ENCODE results near the gene LILRA6. TPM values are rescaled to one million over a fixed set of nuclear protein-coding genes. Genes with fewer than 3 reads are reported as not detected.

The LILRA6 gene
- total and polyA plus RNA-seq, 10 of the 15 experiments (the other 5 are each of a cell fraction or from before 2014, with no cell fraction given) = 0.04 to 1.7 (median 0.09) TPM; not detected in 2

DNA sequence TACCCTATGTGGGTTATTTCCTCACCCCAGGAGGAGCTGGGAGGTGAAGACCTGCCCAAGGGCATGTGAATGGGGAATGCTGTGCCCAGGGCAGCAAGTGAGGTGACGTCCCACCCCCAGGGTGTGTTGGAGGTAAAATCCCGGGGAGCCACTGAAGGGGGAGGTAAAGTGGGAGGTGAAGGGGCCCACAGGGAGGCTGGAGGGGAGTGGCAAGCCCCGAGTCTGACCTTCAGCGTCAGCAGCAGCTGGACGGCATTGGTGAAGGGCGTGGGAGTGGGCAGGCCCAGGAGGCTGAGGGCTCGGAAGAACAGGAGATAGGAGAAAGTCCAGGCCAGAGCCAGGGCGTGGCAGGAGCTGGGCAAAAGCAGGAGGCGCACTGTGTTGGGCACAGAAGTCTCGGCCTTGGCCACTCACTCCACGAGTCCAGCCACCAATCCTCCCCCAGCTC is 55.6 kb downstream of the LILRA6 start (continued):
- TF ChIP-seq, protein P1, sequence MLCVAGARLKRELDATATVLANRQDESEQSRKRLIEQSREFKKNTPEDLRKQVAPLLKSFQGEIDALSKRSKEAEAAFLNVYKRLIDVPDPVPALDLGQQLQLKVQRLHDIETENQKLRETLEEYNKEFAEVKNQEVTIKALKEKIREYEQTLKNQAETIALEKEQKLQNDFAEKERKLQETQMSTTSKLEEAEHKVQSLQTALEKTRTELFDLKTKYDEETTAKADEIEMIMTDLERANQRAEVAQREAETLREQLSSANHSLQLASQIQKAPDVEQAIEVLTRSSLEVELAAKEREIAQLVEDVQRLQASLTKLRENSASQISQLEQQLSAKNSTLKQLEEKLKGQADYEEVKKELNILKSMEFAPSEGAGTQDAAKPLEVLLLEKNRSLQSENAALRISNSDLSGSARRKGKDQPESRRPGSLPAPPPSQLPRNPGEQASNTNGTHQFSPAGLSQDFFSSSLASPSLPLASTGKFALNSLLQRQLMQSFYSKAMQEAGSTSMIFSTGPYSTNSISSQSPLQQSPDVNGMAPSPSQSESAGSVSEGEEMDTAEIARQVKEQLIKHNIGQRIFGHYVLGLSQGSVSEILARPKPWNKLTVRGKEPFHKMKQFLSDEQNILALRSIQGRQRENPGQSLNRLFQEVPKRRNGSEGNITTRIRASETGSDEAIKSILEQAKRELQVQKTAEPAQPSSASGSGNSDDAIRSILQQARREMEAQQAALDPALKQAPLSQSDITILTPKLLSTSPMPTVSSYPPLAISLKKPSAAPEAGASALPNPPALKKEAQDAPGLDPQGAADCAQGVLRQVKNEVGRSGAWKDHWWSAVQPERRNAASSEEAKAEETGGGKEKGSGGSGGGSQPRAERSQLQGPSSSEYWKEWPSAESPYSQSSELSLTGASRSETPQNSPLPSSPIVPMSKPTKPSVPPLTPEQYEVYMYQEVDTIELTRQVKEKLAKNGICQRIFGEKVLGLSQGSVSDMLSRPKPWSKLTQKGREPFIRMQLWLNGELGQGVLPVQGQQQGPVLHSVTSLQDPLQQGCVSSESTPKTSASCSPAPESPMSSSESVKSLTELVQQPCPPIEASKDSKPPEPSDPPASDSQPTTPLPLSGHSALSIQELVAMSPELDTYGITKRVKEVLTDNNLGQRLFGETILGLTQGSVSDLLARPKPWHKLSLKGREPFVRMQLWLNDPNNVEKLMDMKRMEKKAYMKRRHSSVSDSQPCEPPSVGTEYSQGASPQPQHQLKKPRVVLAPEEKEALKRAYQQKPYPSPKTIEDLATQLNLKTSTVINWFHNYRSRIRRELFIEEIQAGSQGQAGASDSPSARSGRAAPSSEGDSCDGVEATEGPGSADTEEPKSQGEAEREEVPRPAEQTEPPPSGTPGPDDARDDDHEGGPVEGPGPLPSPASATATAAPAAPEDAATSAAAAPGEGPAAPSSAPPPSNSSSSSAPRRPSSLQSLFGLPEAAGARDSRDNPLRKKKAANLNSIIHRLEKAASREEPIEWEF (IDR thresholded peaks at IDR 0.05; ENCODE audit: insufficient replicate concordance, low read depth, low read length) = no peak
- TF ChIP-seq, protein P2, sequence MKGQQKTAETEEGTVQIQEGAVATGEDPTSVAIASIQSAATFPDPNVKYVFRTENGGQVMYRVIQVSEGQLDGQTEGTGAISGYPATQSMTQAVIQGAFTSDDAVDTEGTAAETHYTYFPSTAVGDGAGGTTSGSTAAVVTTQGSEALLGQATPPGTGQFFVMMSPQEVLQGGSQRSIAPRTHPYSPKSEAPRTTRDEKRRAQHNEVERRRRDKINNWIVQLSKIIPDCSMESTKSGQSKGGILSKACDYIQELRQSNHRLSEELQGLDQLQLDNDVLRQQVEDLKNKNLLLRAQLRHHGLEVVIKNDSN (IDR thresholded peaks at IDR 0.05; ENCODE audit: borderline replicate concordance, extremely low read length, insufficient read depth, low read depth, low read length) = no peak
- no peak for TF ChIP-seq NR2C2 (IDR thresholded peaks at IDR 0.05; ENCODE audit: borderline replicate concordance, control insufficient read depth, insufficient read length, low read depth)
- no peak for TF ChIP-seq CEBPB (IDR thresholded peaks at IDR 0.05; ENCODE audit: borderline replicate concordance in 1 of 2, low read depth in 2 of 2, low read length in 2 of 2)
- no peak for TF ChIP-seq ZNF384 (IDR thresholded peaks at IDR 0.05; ENCODE audit: borderline replicate concordance, low read depth, low read length)
- no peak for TF ChIP-seq CBX5 (IDR thresholded peaks at IDR 0.05; ENCODE audit: low read depth)
- no peak for TF ChIP-seq SIX5 (IDR thresholded peaks at IDR 0.05; ENCODE audit: low read depth, low read length, severe bottlenecking)
- TF ChIP-seq ZNF207 (IDR thresholded peaks at IDR 0.05; ENCODE audit: borderline replicate concordance) = no peak
- TF ChIP-seq GABPA (IDR thresholded peaks at IDR 0.05; ENCODE audit: low read depth) = no peak
- TF ChIP-seq, protein P3, sequence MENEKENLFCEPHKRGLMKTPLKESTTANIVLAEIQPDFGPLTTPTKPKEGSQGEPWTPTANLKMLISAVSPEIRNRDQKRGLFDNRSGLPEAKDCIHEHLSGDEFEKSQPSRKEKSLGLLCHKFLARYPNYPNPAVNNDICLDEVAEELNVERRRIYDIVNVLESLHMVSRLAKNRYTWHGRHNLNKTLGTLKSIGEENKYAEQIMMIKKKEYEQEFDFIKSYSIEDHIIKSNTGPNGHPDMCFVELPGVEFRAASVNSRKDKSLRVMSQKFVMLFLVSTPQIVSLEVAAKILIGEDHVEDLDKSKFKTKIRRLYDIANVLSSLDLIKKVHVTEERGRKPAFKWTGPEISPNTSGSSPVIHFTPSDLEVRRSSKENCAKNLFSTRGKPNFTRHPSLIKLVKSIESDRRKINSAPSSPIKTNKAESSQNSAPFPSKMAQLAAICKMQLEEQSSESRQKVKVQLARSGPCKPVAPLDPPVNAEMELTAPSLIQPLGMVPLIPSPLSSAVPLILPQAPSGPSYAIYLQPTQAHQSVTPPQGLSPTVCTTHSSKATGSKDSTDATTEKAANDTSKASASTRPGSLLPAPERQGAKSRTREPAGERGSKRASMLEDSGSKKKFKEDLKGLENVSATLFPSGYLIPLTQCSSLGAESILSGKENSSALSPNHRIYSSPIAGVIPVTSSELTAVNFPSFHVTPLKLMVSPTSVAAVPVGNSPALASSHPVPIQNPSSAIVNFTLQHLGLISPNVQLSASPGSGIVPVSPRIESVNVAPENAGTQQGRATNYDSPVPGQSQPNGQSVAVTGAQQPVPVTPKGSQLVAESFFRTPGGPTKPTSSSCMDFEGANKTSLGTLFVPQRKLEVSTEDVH (IDR thresholded peaks at IDR 0.05; ENCODE audit: low read depth, partially characterized antibody) = no peak

Small RNA genes lying within 50 kb of the gene (microRNA-seq; reads per million reads assigned to microRNA genes)
- not detected for gene MIR4752

Small RNA genes lying within 50 kb of the gene (small RNA-seq; reads per million reads assigned to genes)
- gene MIR4752 = not detected
- not detected for gene RNU6-1307P

Other genes starting within 250 kb of the LILRA6 start
Only the 7 nearest of the 22 such genes appear.
- gene TMC4, start 69.6 kb downstream of the LILRA6 start, total RNA-seq (2014; rRNA removed) = 0.05 TPM in 1 of 2 replicates, not detected in the other
- not detected in 2 replicates for gene TMC4, start 69.6 kb downstream of the LILRA6 start, total RNA-seq (2014; rRNA removed; fragmentation: Illumina TruSeq; extraction: Trizol)
- gene TMC4, start 69.6 kb downstream of the LILRA6 start, total RNA-seq (2021) = 0.27 and 0.33 TPM in 2 replicates
- not detected in 2 replicates for gene TMC4, start 69.6 kb downstream of the LILRA6 start, polyA plus RNA-seq (2011; rRNA removed)
- gene TMC4, start 69.6 kb downstream of the LILRA6 start, polyA plus RNA-seq (2014; fragmentation: Illumina TruSeq; extraction: Trizol) = not detected in 2 replicates
- gene TMC4, start 69.6 kb downstream of the LILRA6 start, polyA plus RNA-seq (2014; fragmentation: Nextera tagmentation; extraction: Ambion mirVana) = not detected
- gene TMC4, start 69.6 kb downstream of the LILRA6 start, polyA plus RNA-seq (2014; rRNA removed) = not detected in 2 replicates
- gene TMC4, start 69.6 kb downstream of the LILRA6 start, polyA plus RNA-seq (2016; fragmentation: Nextera tagmentation; extraction: Ambion mirVana) = under 1 TPM; 0.74 to 0.83 TPM
- gene MBOAT7, start 53.2 kb downstream of the LILRA6 start, total RNA-seq (2014; rRNA removed) = 23.8 and 28.1 TPM in 2 replicates
- gene MBOAT7, start 53.2 kb downstream of the LILRA6 start, total RNA-seq (2014; rRNA removed; fragmentation: Illumina TruSeq; extraction: Trizol) = 8.0 and 8.6 TPM in 2 replicates
- 38.8 and 43.0 TPM in 2 replicates for gene MBOAT7, start 53.2 kb downstream of the LILRA6 start, total RNA-seq (2021)
- 3.6 and 8.5 TPM in 2 replicates for gene MBOAT7, start 53.2 kb downstream of the LILRA6 start, polyA plus RNA-seq (2011; rRNA removed)
- 8.2 and 15.7 TPM in 2 replicates for gene MBOAT7, start 53.2 kb downstream of the LILRA6 start, polyA plus RNA-seq (2014; fragmentation: Illumina TruSeq; extraction: Trizol)
- 1 to 10 TPM in 1 of 2 experiments, under 1 TPM in 1; 0.69 to 1.4 TPM for gene MBOAT7, start 53.2 kb downstream of the LILRA6 start, polyA plus RNA-seq (2014; fragmentation: Nextera tagmentation; extraction: Ambion mirVana)
- 27.8 and 34.4 TPM in 2 replicates for gene MBOAT7, start 53.2 kb downstream of the LILRA6 start, polyA plus RNA-seq (2014; rRNA removed)
- 10 to 100 TPM; 37.1 to 44.5 TPM for gene MBOAT7, start 53.2 kb downstream of the LILRA6 start, polyA plus RNA-seq (2016; fragmentation: Nextera tagmentation; extraction: Ambion mirVana)
- gene TSEN34, start 51.5 kb downstream of the LILRA6 start, total RNA-seq (2014; rRNA removed) = 20.8 and 21.2 TPM in 2 replicates
- 8.2 and 8.9 TPM in 2 replicates for gene TSEN34, start 51.5 kb downstream of the LILRA6 start, total RNA-seq (2014; rRNA removed; fragmentation: Illumina TruSeq; extraction: Trizol)
- 18.9 and 22.0 TPM in 2 replicates for gene TSEN34, start 51.5 kb downstream of the LILRA6 start, total RNA-seq (2021)
- gene TSEN34, start 51.5 kb downstream of the LILRA6 start, polyA plus RNA-seq (2011; rRNA removed) = 11.5 and 14.7 TPM in 2 replicates
- 1.9 and 5.3 TPM in 2 replicates for gene TSEN34, start 51.5 kb downstream of the LILRA6 start, polyA plus RNA-seq (2014; fragmentation: Illumina TruSeq; extraction: Trizol)
- 1 to 10 TPM; 1.0 to 4.2 TPM for gene TSEN34, start 51.5 kb downstream of the LILRA6 start, polyA plus RNA-seq (2014; fragmentation: Nextera tagmentation; extraction: Ambion mirVana)
- gene TSEN34, start 51.5 kb downstream of the LILRA6 start, polyA plus RNA-seq (2014; rRNA removed) = 26.5 and 26.9 TPM in 2 replicates
- 10 to 100 TPM; 29.8 to 35.9 TPM for gene TSEN34, start 51.5 kb downstream of the LILRA6 start, polyA plus RNA-seq (2016; fragmentation: Nextera tagmentation; extraction: Ambion mirVana)
- gene RPS9, start 41.9 kb downstream of the LILRA6 start, total RNA-seq (2014; rRNA removed) = 5,407 and 5,598 TPM in 2 replicates
- 2,351 TPM in 2 replicates for gene RPS9, start 41.9 kb downstream of the LILRA6 start, total RNA-seq (2014; rRNA removed; fragmentation: Illumina TruSeq; extraction: Trizol)
- 2,143 and 2,183 TPM in 2 replicates for gene RPS9, start 41.9 kb downstream of the LILRA6 start, total RNA-seq (2021)
- gene RPS9, start 41.9 kb downstream of the LILRA6 start, polyA plus RNA-seq (2011; rRNA removed) = 1,412 and 2,202 TPM in 2 replicates
- 1,194 and 2,970 TPM in 2 replicates for gene RPS9, start 41.9 kb downstream of the LILRA6 start, polyA plus RNA-seq (2014; fragmentation: Illumina TruSeq; extraction: Trizol)
- 100 to 1,000 TPM; 629 to 815 TPM for gene RPS9, start 41.9 kb downstream of the LILRA6 start, polyA plus RNA-seq (2014; fragmentation: Nextera tagmentation; extraction: Ambion mirVana)
- gene RPS9, start 41.9 kb downstream of the LILRA6 start, polyA plus RNA-seq (2014; rRNA removed) = 6,524 and 7,847 TPM in 2 replicates
- 100 to 1,000 TPM; 890 to 896 TPM for gene RPS9, start 41.9 kb downstream of the LILRA6 start, polyA plus RNA-seq (2016; fragmentation: Nextera tagmentation; extraction: Ambion mirVana)
- gene LILRB3, start 19.8 kb downstream of the LILRA6 start, total RNA-seq (2014; rRNA removed) = 0.06 TPM in 1 of 2 replicates, not detected in the other
- gene LILRB3, start 19.8 kb downstream of the LILRA6 start, total RNA-seq (2014; rRNA removed; fragmentation: Illumina TruSeq; extraction: Trizol) = not detected in 2 replicates
- 0.18 and 0.29 TPM in 2 replicates for gene LILRB3, start 19.8 kb downstream of the LILRA6 start, total RNA-seq (2021)
- gene LILRB3, start 19.8 kb downstream of the LILRA6 start, polyA plus RNA-seq (2011; rRNA removed) = 0.62 and 1.1 TPM in 2 replicates
- gene LILRB3, start 19.8 kb downstream of the LILRA6 start, polyA plus RNA-seq (2014; fragmentation: Illumina TruSeq; extraction: Trizol) = 0.16 and 2.5 TPM in 2 replicates
- under 1 TPM; 0.04 to 0.31 TPM for gene LILRB3, start 19.8 kb downstream of the LILRA6 start, polyA plus RNA-seq (2014; fragmentation: Nextera tagmentation; extraction: Ambion mirVana)
- 0.11 and 0.12 TPM in 2 replicates for gene LILRB3, start 19.8 kb downstream of the LILRA6 start, polyA plus RNA-seq (2014; rRNA removed)
- under 1 TPM; 0.20 to 0.32 TPM for gene LILRB3, start 19.8 kb downstream of the LILRA6 start, polyA plus RNA-seq (2016; fragmentation: Nextera tagmentation; extraction: Ambion mirVana)
- gene LILRB5, start 14.5 kb upstream of the LILRA6 start, total RNA-seq (2014; rRNA removed) = not detected in 2 replicates
- not detected in 2 replicates for gene LILRB5, start 14.5 kb upstream of the LILRA6 start, total RNA-seq (2014; rRNA removed; fragmentation: Illumina TruSeq; extraction: Trizol)
- 0.05 and 0.13 TPM in 2 replicates for gene LILRB5, start 14.5 kb upstream of the LILRA6 start, total RNA-seq (2021)
- 0.01 TPM in 1 of 2 replicates, not detected in the other for gene LILRB5, start 14.5 kb upstream of the LILRA6 start, polyA plus RNA-seq (2011; rRNA removed)
- not detected in 2 replicates for gene LILRB5, start 14.5 kb upstream of the LILRA6 start, polyA plus RNA-seq (2014; fragmentation: Illumina TruSeq; extraction: Trizol)
- not detected for gene LILRB5, start 14.5 kb upstream of the LILRA6 start, polyA plus RNA-seq (2014; fragmentation: Nextera tagmentation; extraction: Ambion mirVana)
- gene LILRB5, start 14.5 kb upstream of the LILRA6 start, polyA plus RNA-seq (2014; rRNA removed) = not detected in 2 replicates
- not detected for gene LILRB5, start 14.5 kb upstream of the LILRA6 start, polyA plus RNA-seq (2016; fragmentation: Nextera tagmentation; extraction: Ambion mirVana)
- gene LILRB2, start 38.3 kb upstream of the LILRA6 start, total RNA-seq (2014; rRNA removed) = 0.17 TPM in 1 of 2 replicates, not detected in the other
- gene LILRB2, start 38.3 kb upstream of the LILRA6 start, total RNA-seq (2014; rRNA removed; fragmentation: Illumina TruSeq; extraction: Trizol) = 0.09 TPM in 2 replicates
- gene LILRB2, start 38.3 kb upstream of the LILRA6 start, total RNA-seq (2021) = not detected in 2 replicates
- 0.08 TPM in 1 of 2 replicates, not detected in the other for gene LILRB2, start 38.3 kb upstream of the LILRA6 start, polyA plus RNA-seq (2011; rRNA removed)
- gene LILRB2, start 38.3 kb upstream of the LILRA6 start, polyA plus RNA-seq (2014; fragmentation: Illumina TruSeq; extraction: Trizol) = 0.15 TPM in 1 of 2 replicates, not detected in the other
- not detected for gene LILRB2, start 38.3 kb upstream of the LILRA6 start, polyA plus RNA-seq (2014; fragmentation: Nextera tagmentation; extraction: Ambion mirVana)
- 0.11 and 0.15 TPM in 2 replicates for gene LILRB2, start 38.3 kb upstream of the LILRA6 start, polyA plus RNA-seq (2014; rRNA removed)
- under 1 TPM in 1 of 2 experiments, not detected in 1; 0.18 TPM for gene LILRB2, start 38.3 kb upstream of the LILRA6 start, polyA plus RNA-seq (2016; fragmentation: Nextera tagmentation; extraction: Ambion mirVana)